Suprapubic skin (tissue), 4 donors: Measurements from ENCODE around the gene GLYATL3.

Source experiments
- CTCF ChIP-seq, 2 donors: fragments of 200-600 bp in 1 of 2; fragments of 450-650 bp in 1 of 2; sonication (generic) in 1 of 2; IDR thresholded peaks; one replicate each; pipeline ENCODE4 v1.5.1; 2016 to 2019; ENCODE audit warnings: antibody characterized with exemption in 2 of 2, mild to moderate bottlenecking in 1 of 2, moderate library complexity in 1 of 2
- POLR2A ChIP-seq, 2 donors: fragments of 450-650 bp; IDR thresholded peaks; one replicate each; pipeline ENCODE4 v1.6.1; 2017; ENCODE audit warnings: antibody characterized with exemption in 2 of 2, mild to moderate bottlenecking in 2 of 2, moderate library complexity in 2 of 2
- POLR2AphosphoS5 ChIP-seq, 3 donors: sonication (generic); formaldehyde crosslinking; IDR thresholded peaks; one replicate each; pipeline ENCODE4 v1.6.1; 2017; ENCODE audit warnings: antibody characterized with exemption in 3 of 3

DNA sequence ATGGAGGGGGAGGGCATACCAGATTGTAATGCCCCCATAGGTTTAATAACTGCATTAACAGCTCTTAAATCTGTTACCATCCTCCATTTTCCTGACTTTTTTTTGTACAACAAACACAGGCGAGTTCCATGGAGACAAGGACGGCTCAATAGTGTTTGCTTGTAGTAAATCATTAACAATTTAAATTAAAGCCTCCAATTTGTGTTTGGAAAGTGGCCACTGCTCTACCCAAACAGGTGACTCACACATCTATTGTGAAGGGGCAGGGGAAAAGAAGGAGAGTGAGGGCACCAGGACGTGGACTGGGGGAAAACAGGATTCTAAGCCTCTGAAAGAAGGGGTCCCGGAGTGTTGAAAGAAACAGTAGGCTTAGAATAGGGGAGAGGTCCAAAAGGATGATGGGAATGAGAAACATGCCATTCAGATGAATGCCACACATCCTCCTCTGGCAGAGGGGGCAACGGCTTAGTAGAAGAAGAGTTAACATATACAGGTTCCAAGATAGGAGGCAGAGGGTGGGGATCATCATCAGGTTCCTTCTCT is 6.9 kb downstream of the GLYATL3 start:
- TF ChIP-seq CTCF (IDR thresholded peaks at IDR 0.05) (no peak), POLR2AphosphoS5 (IDR thresholded peaks at IDR 0.05) (no peak), POLR2A (IDR thresholded peaks at IDR 0.05) (no peak)
